ENCODE data around the gene FAM161A. TPM values are rescaled to one million over a fixed set of nuclear protein-coding genes. Genes with fewer than 3 reads are reported as not detected.

FAM161A gene, protein sequence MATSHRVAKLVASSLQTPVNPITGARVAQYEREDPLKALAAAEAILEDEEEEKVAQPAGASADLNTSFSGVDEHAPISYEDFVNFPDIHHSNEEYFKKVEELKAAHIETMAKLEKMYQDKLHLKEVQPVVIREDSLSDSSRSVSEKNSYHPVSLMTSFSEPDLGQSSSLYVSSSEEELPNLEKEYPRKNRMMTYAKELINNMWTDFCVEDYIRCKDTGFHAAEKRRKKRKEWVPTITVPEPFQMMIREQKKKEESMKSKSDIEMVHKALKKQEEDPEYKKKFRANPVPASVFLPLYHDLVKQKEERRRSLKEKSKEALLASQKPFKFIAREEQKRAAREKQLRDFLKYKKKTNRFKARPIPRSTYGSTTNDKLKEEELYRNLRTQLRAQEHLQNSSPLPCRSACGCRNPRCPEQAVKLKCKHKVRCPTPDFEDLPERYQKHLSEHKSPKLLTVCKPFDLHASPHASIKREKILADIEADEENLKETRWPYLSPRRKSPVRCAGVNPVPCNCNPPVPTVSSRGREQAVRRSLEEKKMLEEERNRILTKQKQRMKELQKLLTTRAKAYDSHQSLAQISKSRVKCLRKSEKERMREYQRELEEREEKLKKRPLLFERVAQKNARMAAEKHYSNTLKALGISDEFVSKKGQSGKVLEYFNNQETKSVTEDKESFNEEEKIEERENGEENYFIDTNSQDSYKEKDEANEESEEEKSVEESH
- 12.0 and 17.5 TPM in 2 replicates for polyA plus RNA-seq
- polyA minus RNA-seq = 20.7 and 24.9 TPM in 2 replicates

DNA sequence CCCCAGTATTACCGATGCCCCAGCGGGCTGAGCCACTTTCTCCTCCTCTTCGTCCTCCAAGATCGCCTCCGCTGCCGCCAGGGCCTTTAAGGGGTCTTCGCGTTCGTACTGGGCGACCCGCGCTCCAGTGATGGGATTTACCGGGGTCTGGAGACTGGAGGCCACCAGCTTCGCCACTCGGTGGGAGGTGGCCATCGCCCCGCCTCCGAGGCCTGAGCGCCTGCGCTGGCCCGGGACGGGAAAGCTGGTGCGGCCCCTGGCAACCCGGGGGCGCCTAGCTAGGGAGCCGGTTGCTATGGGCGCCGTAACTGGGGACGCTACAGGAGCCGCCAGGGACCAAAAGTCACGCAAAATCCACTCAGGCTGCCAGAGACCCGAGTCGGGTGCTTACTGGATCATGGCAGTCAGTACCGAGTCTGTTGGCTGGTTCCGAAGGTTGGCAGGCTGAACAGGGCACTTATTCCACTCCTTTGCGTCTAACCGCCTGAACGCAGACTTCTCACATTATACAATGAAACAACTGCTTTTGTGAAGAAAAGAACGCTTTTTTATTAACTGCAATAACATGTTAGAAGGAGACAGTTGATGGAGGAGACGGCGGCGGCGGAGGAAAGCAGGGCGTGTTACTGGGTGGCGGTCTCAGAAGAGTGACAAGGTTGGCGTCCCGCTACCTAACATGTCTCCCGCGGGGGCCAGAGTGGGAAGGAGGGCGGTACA is at the start of gene FAM161A:
Gene FAM161A (minus strand): TSS at position 214 of the 717 bp plus-strand sequence. CDS start 19 bp downstream, at position 195.
- no peaks in the 10 kb centered on the region for H3K27me3 ChIP-seq (ENCODE audit: insufficient read depth, low read depth, low read length)
- H4K20me1 ChIP-seq (ENCODE audit: insufficient read depth) = no peaks in the 10 kb centered on the region

DNA sequence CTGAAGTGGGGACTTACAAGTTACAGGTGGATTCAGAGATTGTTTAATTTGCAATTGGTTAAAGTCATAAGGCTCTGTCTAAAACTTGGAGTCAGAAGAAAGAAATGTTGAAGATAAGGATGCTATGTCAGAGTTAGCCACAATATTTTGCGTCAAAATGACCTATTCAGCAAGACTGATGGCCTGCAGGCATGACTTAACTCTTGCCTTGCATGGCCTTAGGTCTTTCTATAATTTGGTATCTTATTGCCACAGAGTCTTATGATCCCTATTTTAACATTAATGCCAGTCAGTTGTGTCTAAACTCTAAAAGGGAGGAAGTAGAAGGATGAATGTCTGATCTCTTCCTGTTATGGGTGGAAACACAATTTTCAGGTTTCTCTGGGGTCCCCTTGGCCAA is 46.4 kb upstream of the FAM161A start:
- TF ChIP-seq EZH2 (IDR thresholded peaks at IDR 0.05; ENCODE audit: borderline replicate concordance, insufficient read depth, low read length, poor library complexity, severe bottlenecking) = no peak
- TF ChIP-seq EP300 (conservative IDR thresholded peaks at IDR 0.05; ENCODE audit: poor library complexity, severe bottlenecking) = no peak
- TF ChIP-seq, protein P1, sequence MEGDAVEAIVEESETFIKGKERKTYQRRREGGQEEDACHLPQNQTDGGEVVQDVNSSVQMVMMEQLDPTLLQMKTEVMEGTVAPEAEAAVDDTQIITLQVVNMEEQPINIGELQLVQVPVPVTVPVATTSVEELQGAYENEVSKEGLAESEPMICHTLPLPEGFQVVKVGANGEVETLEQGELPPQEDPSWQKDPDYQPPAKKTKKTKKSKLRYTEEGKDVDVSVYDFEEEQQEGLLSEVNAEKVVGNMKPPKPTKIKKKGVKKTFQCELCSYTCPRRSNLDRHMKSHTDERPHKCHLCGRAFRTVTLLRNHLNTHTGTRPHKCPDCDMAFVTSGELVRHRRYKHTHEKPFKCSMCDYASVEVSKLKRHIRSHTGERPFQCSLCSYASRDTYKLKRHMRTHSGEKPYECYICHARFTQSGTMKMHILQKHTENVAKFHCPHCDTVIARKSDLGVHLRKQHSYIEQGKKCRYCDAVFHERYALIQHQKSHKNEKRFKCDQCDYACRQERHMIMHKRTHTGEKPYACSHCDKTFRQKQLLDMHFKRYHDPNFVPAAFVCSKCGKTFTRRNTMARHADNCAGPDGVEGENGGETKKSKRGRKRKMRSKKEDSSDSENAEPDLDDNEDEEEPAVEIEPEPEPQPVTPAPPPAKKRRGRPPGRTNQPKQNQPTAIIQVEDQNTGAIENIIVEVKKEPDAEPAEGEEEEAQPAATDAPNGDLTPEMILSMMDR (IDR thresholded peaks at IDR 0.05; ENCODE audit: poor library complexity, severe bottlenecking) = no peak
- TF ChIP-seq MXI1 (conservative IDR thresholded peaks at IDR 0.05; ENCODE audit: poor library complexity, severe bottlenecking) = no peak
- Histone ChIP-seq H3K9ac (ENCODE audit: low read length) (no peak overlapping the region), H3K27ac (ENCODE audit: low read length) (no peak overlapping the region), H3K36me3 (ENCODE audit: insufficient read depth, low read length) (no peaks in the 10 kb centered on the region), H3K9me2 (ENCODE audit: insufficient read depth, low read length) (no peaks in the 10 kb centered on the region), H2AFZ (ENCODE audit: low read depth, low read length) (no peak overlapping the region), H3K79me2 (replicated peaks; ENCODE audit: insufficient read depth, low read length) (no peaks in the 10 kb centered on the region), H3K27me3 (ENCODE audit: insufficient read depth, low read depth, low read length) (no peaks in the 10 kb centered on the region), H3K4me3 (ENCODE audit: low read length) (no peak overlapping the region), H3K9me3 (ENCODE audit: low read length) (no peaks in the 10 kb centered on the region), H3K4me2 (ENCODE audit: low read length) (no peak overlapping the region), H4K20me1 (ENCODE audit: insufficient read depth) (no peaks in the 10 kb centered on the region), H3F3A (ENCODE audit: insufficient read depth, low read length, poor library complexity, severe bottlenecking) (no peaks in the 10 kb centered on the region)

More for the DNA sequence above, at the start of gene FAM161A:
- Histone ChIP-seq H3K4me3 (ENCODE audit: low read length) (peak within 1 kb of the TSS; percentile 95), H3K9me2 (ENCODE audit: insufficient read depth, low read length) (no peaks in the 10 kb centered on the region), H3K4me2 (ENCODE audit: low read length) (peak within 1 kb of the TSS; percentile 74), H3K9me3 (ENCODE audit: low read length) (no peaks in the 10 kb centered on the region), H3F3A (ENCODE audit: insufficient read depth, low read length, poor library complexity, severe bottlenecking) (peaks cover 5% of the 10 kb centered on the region), H3K27ac (ENCODE audit: low read length) (peak within 1 kb of the TSS; percentile 89), H3K79me2 (replicated peaks; ENCODE audit: insufficient read depth, low read length) (no peaks in the 10 kb centered on the region), H3K9ac (ENCODE audit: low read length) (peak within 1 kb of the TSS; percentile 75), H3K36me3 (ENCODE audit: insufficient read depth, low read length) (no peaks in the 10 kb centered on the region), H2AFZ (ENCODE audit: low read depth, low read length) (peak within 1 kb of the TSS; percentile 88)
- TF ChIP-seq EZH2 (IDR thresholded peaks at IDR 0.05; ENCODE audit: borderline replicate concordance, insufficient read depth, low read length, poor library complexity, severe bottlenecking) (no peak), SMC3 (conservative IDR thresholded peaks at IDR 0.05; ENCODE audit: poor library complexity) (peak; percentile 35), MXI1 (conservative IDR thresholded peaks at IDR 0.05; ENCODE audit: poor library complexity, severe bottlenecking) (peak; percentile 86), EP300 (conservative IDR thresholded peaks at IDR 0.05; ENCODE audit: poor library complexity, severe bottlenecking) (no peak), TAF1 (IDR thresholded peaks at IDR 0.05; ENCODE audit: low read depth) (peak; percentile 47), POLR2AphosphoS5 (IDR thresholded peaks at IDR 0.05) (peak; percentile 34), RAD21 (conservative IDR thresholded peaks at IDR 0.05) (peak; percentile 19)
- TF ChIP-seq, protein P1 (IDR thresholded peaks at IDR 0.05; ENCODE audit: poor library complexity, severe bottlenecking) = no peak
- TF ChIP-seq, protein P2, sequence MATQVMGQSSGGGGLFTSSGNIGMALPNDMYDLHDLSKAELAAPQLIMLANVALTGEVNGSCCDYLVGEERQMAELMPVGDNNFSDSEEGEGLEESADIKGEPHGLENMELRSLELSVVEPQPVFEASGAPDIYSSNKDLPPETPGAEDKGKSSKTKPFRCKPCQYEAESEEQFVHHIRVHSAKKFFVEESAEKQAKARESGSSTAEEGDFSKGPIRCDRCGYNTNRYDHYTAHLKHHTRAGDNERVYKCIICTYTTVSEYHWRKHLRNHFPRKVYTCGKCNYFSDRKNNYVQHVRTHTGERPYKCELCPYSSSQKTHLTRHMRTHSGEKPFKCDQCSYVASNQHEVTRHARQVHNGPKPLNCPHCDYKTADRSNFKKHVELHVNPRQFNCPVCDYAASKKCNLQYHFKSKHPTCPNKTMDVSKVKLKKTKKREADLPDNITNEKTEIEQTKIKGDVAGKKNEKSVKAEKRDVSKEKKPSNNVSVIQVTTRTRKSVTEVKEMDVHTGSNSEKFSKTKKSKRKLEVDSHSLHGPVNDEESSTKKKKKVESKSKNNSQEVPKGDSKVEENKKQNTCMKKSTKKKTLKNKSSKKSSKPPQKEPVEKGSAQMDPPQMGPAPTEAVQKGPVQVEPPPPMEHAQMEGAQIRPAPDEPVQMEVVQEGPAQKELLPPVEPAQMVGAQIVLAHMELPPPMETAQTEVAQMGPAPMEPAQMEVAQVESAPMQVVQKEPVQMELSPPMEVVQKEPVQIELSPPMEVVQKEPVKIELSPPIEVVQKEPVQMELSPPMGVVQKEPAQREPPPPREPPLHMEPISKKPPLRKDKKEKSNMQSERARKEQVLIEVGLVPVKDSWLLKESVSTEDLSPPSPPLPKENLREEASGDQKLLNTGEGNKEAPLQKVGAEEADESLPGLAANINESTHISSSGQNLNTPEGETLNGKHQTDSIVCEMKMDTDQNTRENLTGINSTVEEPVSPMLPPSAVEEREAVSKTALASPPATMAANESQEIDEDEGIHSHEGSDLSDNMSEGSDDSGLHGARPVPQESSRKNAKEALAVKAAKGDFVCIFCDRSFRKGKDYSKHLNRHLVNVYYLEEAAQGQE (IDR thresholded peaks at IDR 0.05; ENCODE audit: borderline replicate concordance) = no peak

Measured in neural cell (in vitro differentiated cells).